22Rv1 (cell line): Measurements from ENCODE around the gene PACSIN1.

Experiments
- H3K27ac ChIP-seq: fragments of 450-650 bp; 2 replicates; pipeline ENCODE4 v1.5.1; 2017
- CTCF ChIP-seq: fragments of 450-650 bp; IDR thresholded peaks from 2 replicates; pipeline ENCODE4 v1.5.1; 2017; ENCODE audit warnings: mild to moderate bottlenecking
- ZFX ChIP-seq: fragments of 450-650 bp; IDR thresholded peaks from 2 replicates; pipeline ENCODE4 v1.6.1; 2017; ENCODE audit warnings: antibody characterized with exemption, borderline replicate concordance

PACSIN1 gene

DNA sequence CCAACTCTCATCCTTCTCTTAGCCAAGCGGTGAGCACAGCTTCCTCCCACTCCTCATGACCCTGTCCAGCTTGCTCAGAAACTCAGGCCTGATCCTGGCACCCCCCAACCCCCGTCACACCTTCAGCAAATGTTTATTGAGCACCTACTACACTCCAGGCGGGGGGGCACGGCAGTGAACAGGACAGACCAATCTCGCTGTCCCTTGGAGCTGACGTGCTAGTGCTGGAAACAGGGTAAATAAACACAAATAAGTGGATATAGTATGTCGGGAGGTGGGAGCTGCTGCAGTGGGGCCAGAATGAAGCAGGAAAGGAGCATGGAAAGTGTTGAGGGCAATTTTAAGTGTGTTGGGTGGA lies 97.6 kb downstream of the PACSIN1 start:
- H3K27ac ChIP-seq = no peak overlapping the region
- no peak for TF ChIP-seq CTCF
- no peak for TF ChIP-seq ZFX

DNA sequence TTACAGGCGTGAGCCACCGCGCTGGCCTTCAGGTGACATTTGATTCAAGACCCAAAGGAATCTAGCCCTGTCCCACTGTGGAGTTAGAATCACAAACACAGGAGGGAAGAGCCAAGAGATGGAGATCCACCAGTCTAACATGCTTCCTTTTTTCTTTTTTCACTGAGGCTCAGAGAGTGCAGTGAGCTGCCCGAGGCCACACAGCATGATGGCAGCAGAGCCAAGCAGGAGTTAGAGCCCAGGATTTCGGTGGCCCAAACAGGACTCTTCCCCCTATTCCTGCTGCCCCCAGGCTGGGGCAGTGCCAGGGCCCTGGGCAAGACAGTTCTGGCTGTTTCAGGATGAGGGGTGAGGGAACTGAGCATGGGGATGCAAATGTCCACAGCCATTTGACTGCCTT lies 98.3 kb downstream of the PACSIN1 start:
- no peak overlapping the region for H3K27ac ChIP-seq
- TF ChIP-seq ZFX = no peak
- TF ChIP-seq CTCF = no peak

- H3K27ac ChIP-seq = no peak overlapping the region
- TF ChIP-seq CTCF = no peak
- TF ChIP-seq ZFX = no peak
Measured at GRCh38 chr6:34565722-34566137, 99.9 kb downstream of the PACSIN1 start.

GRCh38 chr6:34566830-34567546 lies 101.1 kb downstream of the PACSIN1 start:
- peak overlapping the region; percentile 70 for H3K27ac ChIP-seq
- TF ChIP-seq CTCF (no peak), ZFX (no peak)

DNA sequence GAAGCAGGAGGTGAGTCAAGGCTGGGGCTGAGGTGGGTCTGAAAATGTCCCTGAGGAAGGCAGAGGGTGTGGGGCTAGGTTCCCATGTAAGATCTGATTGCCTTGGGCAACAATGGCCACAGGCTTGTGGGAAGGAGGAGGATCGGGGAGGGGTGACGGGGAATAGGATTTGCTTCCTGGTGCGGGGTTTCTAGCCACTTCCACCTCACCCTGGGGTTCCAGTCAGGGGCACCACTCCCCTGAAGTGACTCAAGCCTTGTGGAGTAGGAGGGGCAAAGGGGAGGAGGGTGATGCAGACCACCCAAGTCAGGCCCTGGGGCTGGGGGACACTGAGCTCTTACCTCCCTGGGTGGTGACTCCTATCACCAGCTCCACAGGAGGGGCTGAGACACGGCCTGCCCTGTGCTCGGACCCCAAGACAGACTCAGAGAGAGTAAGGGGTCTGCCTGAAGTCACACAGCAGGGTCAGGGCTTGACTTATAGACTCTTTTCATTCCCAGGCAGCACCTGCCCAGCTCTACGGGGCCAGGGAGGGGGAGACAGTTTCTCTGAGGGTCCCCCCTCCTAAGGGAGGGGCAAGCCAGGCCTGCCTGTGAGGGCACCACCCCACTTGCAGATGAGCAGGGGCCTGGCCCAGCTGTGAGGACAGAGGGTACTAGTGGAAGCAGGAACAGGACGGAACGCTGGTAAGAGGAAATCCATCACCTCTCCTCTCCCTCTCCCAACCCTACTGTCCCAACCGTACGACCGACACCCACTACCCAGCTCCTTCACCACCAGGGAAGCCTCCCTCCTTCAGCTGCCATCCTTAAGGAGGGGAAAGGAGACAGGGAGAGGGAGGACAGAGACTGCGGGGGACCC lies 102.7 kb downstream of the PACSIN1 start:
- H3K27ac ChIP-seq = peak overlapping the region; percentile 70; the same call in 1 of the 2 replicates
- TF ChIP-seq CTCF (no peak), ZFX (no peak)

GRCh38 chr6:34569361-34569973 lies 103.6 kb downstream of the PACSIN1 start:
- H3K27ac ChIP-seq = no peak overlapping the region
- TF ChIP-seq CTCF (no peak), ZFX (no peak)
